Renal cortical epithelial cell (primary cell): ENCODE measurements around the gene SCFD2. TPM values are rescaled to one million over a fixed set of nuclear protein-coding genes. Genes with fewer than 3 reads are reported as not detected.
"Not testable (repeated sequence)": the region's sequence is repeated elsewhere in the genome, so short reads cannot be mapped to it uniquely, and the experiment has no call there.

ENCODE experiments used
- DNase-seq: peaks from one replicate; pipeline ENCODE4 v3.0.0-alpha.2; 2011; ENCODE audit warnings: low read depth
- total RNA-seq: library from RNA; depleted of rRNA; stranded (reverse); fragments of >200 nt; gene quantifications from 2 replicates; pipeline ENCODE4 v1.2.3, GENCODE V29; 2014

The SCFD2 gene
- total RNA-seq, 1 donor from 2014 or later, result 22.7 TPM

DNA sequence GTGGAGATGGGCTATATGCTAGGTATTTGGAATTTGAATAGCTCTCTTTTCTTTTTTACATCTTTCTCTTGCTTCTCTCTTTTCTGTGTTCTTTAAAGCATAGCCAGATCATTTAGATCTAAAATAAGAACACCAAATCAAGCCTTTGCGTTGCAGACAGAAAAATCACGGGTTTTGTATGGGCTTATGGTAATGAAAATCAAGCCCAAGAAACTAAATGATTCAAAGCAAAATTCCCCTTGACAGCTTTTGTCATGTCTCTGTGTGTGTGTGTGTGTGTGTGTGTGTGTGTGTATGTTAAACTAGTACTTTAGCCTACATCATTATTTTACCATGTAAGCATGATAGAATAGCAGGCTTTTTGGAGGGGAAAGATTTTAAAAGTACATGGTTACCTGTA, 505.5 kb downstream of the SCFD2 start:
- DNase-seq, result no peak

DNA sequence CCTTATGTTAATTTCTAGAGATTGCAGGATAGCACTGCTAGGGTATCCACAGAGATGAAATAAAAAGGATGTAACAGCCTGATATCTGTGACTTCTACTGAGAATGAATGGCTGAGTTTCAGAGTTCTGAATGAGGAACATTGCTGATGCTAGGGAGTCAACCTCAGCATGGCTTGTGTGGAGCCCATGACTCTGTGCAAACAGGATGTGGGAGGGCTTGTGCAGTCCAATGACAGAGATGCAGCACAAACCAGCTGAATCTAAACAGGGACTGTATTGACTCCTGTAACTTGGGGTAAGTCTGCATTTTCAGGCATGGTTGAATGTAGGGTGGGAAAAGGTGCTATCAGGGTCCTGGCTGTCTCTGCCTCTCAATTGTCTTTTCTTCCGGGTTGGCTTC, 509.1 kb downstream of the SCFD2 start:
- DNase-seq, result no peak

DNA sequence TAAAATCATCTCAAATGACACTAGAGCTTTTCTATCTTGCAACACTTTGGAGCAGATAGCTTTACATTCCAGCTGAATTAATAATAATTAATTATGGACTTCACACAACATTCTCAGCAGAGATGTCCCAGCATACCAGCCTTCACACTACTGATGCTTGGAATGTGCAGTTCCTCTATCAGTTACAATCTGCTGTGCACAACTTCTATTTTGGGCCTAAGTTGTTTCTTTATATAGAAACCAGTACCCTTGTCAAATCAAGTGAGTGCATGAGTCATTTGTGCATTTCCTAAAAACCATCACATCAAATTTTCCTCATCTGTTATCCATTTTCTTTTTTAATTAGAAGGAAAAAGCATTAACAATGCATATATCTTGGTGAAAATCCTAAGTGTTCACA, 512.5 kb downstream of the SCFD2 start:
- no peak for DNase-seq

DNA sequence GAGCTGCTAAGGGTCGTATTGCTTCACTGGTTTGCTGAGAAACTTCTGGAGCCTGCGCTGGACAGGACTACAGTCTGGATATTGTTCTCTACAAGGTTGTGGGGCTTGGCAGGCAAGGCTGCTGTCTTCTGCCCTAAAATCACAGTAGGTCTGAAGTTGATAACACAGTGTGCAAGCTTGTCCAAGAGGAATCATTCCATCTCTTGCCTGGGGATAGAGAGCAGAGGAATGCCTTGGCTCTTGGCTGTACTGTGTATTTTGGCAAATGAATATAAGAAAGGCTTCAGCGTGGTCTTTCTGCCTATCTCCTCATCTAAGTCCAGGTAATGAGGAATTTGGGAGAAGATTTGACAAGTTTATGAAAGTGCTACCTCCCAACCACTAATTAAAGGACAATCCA, 513.1 kb downstream of the SCFD2 start:
- DNase-seq, result no peak

DNA sequence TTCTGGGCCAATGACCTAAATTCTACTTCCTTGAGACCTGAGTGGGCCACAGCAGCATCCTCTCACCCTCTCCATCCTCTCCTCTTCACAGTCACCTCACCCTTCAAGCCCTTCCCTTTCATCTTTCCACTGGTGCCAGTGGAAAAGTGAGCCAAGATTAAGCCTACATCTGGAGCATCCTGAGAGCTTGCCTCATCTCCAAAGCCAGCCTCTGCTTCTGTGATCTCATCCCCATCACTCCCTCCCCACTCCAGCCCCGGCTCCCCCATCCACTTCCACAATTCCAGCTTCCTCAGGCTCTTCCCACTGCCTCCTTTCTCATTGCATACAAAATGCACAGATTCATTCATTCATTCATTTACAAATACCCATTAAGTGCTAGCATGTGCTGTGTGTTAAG, 513.8 kb downstream of the SCFD2 start:
- DNase-seq, result no peak

DNA sequence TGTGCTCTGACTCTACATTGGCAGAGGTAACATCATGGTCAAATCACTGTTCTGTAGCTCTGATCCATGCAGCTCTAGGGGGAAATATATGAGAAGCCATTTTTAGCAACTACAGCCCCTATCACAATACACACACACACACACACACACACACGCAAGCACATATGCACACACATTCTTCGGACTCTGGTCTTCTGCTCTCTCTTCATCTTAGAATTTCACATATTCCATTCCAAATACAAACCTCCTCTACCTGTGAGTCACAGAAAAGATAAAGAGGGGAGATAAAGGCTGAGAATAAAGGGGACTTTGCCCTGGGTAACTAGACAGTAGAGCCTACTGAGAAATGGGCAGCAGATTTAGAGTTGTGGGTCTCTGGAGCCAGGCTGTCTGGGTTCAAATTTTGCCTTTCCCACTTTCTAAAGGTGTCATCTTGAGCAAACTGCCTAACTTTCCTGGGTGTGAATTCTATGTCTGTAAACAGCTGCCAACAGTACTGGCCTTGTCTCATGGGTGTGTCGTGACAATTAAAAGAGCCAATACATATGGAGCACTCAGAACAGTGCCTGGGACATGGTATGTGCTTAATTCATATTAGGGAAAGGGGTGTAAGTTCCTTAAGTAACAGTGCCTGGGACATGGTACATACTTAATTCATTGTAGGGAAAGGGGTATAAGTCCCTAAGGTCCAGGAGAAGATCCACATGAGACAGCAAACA, 515.3 kb downstream of the SCFD2 start:
- no peak for DNase-seq

DNA sequence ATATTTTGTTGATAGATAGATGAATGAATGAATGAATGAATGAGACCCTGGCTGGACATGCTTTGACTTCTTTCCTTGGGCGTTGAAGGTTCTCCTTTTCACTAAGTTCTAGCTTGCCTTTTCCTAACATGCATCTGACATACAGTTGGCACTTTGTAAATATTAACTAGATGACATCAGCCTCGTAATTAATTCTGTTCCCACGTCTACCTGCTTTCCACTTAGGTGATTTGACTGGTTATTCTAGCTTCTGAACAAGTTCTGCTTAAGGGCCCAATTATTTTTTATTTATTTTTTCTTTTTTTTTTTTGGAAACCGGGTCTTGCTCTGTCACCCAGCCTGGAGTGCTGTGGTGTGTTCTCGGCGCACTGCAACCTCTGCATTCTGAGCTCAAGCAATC, 517.6 kb downstream of the SCFD2 start:
- DNase-seq, result peak; percentile 86

DNA sequence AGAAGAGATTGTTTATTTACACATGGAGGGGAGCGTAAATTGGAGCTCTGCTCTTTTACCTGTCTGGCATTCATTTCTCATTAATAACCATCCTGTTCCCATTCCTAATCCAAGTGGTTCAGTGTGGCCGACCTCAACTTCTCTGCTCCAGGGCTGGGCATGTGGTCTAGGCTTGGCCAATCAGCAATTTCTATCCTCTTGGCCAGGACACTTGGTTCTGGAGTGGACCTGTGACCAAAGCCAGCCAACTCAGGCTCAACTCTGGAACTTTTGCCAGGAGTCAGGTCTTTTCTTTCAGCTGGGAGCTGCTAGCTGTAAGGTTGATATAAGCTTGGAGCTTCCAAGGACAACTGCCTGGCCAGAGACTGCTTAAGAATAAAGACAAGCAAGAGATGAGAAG, 519.4 kb downstream of the SCFD2 start:
- no peak for DNase-seq

DNA sequence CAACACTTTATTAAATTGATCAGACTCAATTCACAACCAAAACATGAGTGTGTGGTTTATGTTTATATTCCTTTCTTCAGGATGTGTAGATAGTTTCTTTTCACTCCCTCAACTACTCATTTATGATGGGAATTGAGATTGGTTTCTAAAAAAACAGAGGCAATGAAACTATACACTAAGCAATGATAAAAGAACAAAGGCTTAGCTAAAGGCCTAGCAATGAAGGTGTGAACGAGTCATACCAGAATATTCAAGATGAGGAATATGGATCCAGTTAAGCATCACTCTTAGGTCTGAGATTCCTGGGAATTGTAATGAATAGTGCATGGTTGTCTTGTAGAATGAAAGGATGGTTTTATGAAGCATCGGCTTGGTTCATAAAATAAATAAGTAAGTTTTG, 521.3 kb downstream of the SCFD2 start:
- DNase-seq, result no peak

DNA sequence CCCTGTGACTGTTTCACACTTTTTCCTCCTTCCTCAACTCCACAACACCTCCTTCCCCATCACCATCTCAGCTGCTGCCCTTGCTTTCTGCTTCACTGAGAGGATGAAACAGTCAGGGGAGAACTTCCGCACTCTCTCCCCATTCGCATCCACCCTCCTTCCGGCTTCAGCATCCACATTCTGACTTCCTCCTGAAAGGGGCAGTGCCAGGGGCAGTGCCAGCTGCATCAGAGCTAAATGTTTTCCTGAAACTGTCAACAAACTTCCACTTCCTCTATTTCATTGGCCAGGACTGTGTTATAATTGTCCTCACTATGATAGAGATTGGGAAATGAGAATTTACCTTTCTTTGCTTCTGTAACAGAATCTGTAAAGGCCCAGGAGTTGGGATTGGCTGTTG, 521.9 kb downstream of the SCFD2 start:
- DNase-seq, result no peak

DNA sequence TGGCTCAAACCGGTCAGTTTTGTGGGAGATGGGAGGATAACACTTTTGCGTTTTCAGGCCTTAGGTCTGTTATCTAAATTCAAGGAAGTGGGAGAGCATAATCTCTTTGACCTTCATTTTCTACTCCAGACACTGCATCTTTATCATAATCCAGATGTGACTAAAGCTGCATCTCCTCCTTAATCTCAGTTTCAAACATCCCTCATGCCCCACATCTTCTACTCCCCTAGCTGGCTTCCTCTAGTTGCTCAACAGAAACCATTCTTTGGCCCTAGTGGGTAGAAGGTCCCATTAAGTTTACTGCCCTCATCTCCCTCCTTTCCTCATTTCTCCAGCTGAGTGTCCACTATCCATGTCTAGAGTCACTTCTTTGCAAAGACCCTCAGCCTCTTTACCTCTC, 522.5 kb downstream of the SCFD2 start:
- no peak for DNase-seq

DNA sequence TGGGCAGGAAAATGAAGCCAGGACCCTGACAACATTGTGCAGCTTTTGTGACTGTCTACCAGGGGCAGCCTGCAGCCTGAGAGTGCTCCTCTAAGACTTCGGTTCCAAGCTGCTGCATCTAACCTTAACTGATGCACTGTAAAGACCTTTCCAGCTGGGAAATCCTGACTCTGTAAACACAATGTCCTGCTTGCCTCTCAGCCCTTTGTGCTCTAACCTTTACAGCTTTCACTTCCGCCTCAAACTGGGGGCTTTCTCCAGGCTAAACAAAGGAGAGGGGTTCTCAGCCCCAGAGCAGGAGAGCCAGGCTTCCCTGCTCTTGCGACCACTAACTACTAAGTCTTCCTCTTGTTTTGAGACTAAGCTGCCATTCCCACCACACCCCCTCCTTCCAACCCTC, 523.1 kb downstream of the SCFD2 start:
- DNase-seq, result no peak

DNA sequence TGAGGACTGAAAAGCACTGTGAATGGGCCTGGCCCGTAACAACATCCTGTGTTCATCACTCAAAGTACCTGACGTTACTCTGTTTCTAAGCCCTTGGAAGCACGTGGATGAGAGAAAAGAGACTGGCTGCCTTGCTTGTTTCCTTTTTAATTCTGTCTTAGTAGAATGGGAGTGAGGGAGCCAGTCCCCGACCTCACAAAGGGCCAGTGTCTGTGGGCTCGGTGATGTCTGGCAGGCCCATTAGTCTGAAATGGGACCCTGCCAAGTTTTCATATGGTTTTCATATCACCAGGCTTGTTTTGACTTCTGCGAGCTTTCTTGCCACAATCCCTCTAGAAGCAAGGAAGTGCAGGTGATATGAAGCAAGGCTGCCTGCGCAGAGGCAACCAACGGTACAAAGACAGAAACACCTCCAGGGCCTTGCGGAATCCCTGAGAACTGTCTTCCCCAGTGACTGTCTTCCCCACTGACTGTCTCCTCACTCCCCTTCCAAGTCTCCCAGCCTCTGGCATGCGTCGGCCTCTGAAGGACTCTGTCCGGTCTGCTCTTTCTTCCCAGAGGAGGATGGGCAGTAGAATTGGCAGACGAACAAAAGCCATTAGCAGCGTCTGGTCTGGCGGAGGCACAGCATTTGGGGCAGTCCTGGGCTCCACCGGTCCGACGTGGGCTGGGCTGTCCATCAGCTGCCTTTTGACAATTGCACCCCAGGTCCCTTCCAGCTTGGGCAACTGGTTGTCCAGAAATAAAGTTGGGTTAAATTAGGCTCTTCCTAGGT, 524.0 kb downstream of the SCFD2 start:
- no peak for DNase-seq

DNA sequence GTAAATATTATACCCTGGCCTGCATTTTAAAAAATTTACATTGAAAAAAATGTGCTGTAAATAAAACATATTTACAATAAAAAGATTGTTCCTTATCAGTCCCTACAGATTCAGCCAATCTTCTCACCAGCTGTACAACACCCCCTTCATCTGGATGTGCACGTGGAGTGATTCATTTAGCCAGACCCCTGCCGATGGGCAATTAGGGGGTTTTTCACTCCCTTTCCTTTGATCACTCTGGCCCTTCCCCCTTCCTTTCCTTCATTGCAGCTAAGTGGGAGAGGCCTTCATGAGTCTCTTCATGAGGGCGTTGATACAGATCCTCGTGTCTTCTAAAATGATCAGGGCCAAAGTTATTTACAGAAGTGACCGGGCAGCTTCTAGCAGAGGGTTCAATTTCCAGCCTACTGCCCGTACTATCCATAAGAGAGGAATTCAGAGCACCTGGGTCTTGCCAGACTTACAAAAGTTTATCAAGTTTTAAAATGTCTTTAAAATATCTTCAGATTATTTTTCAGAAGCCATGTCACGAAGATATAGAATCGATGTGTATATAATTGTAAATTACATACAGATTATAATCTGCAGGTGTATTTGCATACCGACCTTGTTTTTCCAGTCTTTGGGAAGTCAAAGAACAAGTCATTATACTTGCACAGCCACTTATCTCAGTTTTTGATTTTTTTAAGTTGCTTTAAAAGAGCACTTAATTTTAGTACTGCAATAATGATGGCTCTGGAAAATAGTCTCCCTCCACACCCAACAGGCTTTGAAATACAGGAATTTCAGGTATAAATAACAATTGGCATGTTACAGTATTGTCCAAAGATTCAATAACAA, 525.1 kb downstream of the SCFD2 start:
- DNase-seq, result no peak

DNA sequence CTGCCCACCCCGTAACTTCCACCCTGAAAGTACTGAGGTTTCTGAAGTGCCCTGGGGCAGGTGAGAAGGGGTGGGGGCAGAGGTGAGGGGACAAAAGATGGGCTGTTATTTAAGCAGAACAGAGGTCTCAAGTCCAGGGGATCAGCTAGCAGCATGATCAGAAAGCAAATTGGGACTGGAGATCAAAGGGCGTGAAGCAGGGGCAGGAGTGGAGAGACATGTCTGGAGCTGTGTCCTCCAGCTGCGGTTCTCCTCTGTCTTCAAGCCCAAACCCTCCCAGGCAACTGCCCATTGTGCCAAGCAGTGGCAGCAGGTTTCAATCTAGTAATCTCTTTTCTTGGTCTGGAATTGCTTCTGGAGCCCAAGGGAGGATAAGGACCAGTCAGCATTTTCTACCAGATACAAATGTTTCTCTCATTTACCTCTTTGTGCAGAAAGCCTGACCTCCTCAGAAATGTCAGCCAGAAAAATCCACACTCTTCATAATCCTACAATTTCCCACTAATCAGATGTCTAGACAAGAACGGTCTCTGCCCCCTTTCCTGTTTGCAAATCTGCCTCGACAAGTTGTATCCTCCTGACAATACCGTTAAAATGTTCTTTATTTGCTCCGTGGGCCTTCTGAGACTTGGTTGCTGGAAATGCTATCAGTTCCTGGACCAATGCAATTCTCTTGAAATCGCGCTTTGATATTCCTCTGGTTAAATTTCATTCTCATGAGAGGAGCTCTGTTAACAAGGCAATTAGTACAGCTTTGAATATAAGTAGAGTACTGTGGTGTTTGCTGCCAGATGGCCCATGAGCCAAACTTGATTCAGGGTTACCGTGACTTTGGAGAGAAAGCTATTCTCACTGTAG, 526.9 kb downstream of the SCFD2 start:
- DNase-seq, result no peak

DNA sequence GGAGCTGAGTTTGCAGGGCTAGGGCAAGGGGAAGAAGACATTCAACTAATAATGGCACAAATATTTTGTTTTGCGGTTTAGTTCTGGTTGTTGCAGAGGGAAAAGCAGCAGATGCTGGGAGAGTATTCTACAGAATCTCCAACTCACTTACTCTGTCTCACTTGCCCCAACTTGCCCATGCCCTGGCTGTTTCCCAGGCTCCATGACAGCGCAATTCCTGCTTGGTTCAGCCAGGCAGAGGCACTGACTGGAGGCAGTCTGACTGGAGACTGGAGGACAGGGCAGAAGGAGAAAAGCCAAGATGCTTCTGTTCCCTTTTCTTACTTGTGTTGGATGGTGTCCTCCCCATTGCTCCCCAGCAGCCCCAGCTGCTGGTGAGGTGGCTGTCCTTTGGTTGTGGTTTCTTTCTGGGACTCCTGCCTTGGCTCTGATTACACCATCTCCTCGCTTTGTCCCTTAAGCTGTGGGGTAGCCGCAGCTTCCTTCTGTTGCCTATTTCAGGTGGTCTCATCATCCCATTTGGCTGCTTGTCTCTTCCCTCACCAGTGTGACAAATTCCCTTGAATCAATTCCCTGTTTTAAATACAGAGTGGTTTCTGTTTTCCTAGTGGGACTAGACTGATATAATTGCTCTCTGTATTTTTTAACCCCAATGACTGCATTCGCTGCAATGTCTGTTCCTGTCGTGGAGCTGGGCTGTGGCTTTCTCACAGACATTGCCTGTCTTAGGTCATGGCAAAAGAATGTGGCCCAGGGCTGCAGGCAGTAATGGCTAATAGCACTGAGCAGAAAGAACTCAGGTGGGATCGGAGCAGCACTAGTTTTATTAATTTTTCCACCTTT, 527.9 kb downstream of the SCFD2 start:
- DNase-seq, result peak; percentile 87

DNA sequence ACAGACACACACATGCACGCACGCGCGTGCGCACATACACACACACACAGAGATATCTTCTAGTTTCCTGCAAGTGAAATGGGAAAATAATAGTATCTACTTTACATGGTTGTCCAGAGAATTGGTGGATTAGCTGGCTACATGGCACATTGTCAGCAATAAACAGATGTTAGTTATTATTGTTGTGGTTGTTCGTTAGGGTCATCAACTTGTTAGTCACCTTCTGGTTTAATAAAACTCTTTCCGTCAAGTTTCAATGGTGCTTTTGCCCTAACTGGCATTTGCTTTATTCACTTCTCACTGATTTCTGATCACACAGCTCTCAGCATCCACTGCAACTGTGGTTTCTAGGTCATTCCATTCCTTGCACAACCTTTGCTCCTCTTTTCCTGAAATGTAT, 529.2 kb downstream of the SCFD2 start:
- DNase-seq, result peak; percentile 27

DNA sequence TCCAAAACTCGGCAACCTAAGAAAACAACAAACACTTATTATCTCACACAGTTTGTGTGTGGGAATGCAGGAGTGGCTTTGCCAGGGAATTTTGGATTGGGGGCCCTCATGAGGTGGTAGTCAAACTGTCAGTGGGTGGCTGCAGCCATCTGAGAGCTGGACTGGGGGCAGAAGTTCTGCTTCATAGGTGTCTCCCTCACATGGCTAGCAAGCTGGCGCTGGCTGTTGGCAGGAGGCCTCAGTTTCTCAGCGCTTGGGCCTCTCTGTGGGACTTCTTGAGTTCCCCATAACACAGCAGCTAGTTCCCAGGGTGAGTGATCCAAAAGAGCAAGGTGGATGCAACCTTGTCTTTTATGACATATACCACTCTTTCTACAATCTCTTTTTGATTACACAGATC, 529.7 kb downstream of the SCFD2 start:
- DNase-seq, result no peak

DNA sequence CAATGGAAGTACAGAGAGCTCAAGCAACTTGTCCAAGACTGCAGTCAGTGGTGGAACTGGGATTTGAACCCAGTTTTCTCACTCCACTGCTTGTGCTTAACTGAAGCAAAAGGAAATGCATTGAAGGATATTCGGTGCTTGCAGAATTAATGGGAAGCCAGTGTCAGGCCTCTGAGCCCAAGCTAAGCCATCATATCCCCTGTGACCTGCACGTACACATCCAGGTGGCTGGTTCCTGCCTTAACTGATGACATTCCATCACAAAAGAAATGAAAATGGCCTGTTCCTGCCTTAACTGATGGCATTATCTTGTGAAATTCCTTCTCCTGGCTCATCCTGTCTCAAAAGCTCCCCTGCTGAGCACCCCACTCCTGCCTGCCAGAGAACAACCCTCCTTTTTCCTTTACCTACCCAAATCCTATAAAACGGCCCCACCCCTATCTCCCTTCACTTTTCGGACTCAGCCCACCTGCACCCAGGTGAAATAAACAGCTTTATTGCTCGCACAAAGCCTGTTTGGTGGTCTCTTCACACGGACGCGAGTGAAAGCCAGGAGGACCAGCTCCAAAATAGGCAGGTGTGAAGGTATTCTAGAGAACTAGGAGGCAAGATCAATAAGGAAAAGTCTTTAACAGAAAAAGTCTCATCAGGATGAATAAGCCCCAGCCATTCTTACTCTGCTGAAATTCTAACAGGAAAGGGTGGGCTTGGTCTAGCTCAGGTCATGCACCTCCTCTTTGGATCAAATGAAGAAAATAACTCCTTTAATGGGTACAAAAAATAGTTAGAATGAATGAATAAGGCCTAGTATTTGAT, 531.0 kb downstream of the SCFD2 start:
- DNase-seq, result not testable (repeated sequence)
